Natural killer cell (primary cell): ENCODE results near the gene PCBP2. TPM values are rescaled to one million over a fixed set of nuclear protein-coding genes. Genes with fewer than 3 reads are reported as not detected.

Source experiments
- ATAC-seq, 3 donors: fragments of 150-1000 bp in 2 of 3; fragments of 200-7000 bp in 1 of 3; cut with Tn5 transposase; 1 replicate in 1 of 3; 2 replicates in 2 of 3; pipeline ENCODE4 v1.10.0; 2021; ENCODE audit warnings: mild to moderate bottlenecking in 2 of 3, moderate library complexity in 2 of 3
- DNase-seq, 2 donors: peaks; one replicate each; pipeline versions ENCODE4 v3.0.0 to v3.0.0-alpha.2; 2013 to 2021; ENCODE audit warnings: mixed read lengths in 1 of 2
- H3K27ac ChIP-seq: one replicate; pipeline ENCODE4 v1.5.1; 2013; ENCODE audit warnings: mild to moderate bottlenecking, low read length
- H3K27me3 ChIP-seq: one replicate; pipeline ENCODE4 v1.6.1; 2013; ENCODE audit warnings: low read length; ENCODE audit not compliant: control insufficient read depth, insufficient read depth
- H3K36me3 ChIP-seq: one replicate; pipeline ENCODE4 v1.6.1; 2013; ENCODE audit warnings: low read length; ENCODE audit not compliant: control insufficient read depth, insufficient read depth
- H3K4me1 ChIP-seq: one replicate; pipeline ENCODE4 v1.6.1; 2013; ENCODE audit warnings: low read length; ENCODE audit not compliant: control insufficient read depth, insufficient read depth
- H3K4me3 ChIP-seq: one replicate; pipeline ENCODE4 v1.5.1; 2013; ENCODE audit warnings: low read length
- H3K9me3 ChIP-seq: one replicate; pipeline ENCODE4 v1.6.1; 2013; ENCODE audit warnings: low read length; ENCODE audit not compliant: control insufficient read depth, insufficient read depth
- H3K27ac Mint-ChIP-seq, 2 donors: one replicate each; pipeline ENCODE4 v1.8.0; 2022; ENCODE audit warnings: mild to moderate bottlenecking in 2 of 2, mixed read lengths in 2 of 2, moderate library complexity in 1 of 2
- H3K27me3 Mint-ChIP-seq, 2 donors: one replicate each; pipeline ENCODE4 v1.8.0; 2022; ENCODE audit warnings: low read depth in 2 of 2, mixed read lengths in 2 of 2
- H3K36me3 Mint-ChIP-seq: one replicate; pipeline ENCODE4 v1.8.0; 2022; ENCODE audit warnings: mixed read lengths
- H3K4me1 Mint-ChIP-seq, 2 donors: one replicate each; pipeline ENCODE4 v1.8.0; 2022; ENCODE audit warnings: mixed read lengths in 2 of 2
- H3K4me3 Mint-ChIP-seq: one replicate; pipeline ENCODE4 v1.8.0; 2022; ENCODE audit warnings: mild to moderate bottlenecking, moderate library complexity, mixed read lengths
- H3K9me3 Mint-ChIP-seq, 2 donors: one replicate each; pipeline ENCODE4 v1.8.0; 2022; ENCODE audit warnings: mixed read lengths in 2 of 2
- WGBS: methylation state at CpG from one replicate; pipeline ENCODE4 v1.1.7; 2013; ENCODE audit warnings: missing lambda C conversion rate; ENCODE audit not compliant: insufficient coverage; 5-methylcytosine and 5-hydroxymethylcytosine counted together
- intact Hi-C: fragments of 100-400 bp; cut with micrococcal nuclease; formaldehyde crosslinking; loops from one replicate; pipeline ENCODE4 v1.14.2; 2022
- total RNA-seq, 4 donors: library from RNA; stranded (reverse); fragments of 120-200 nt in 1 of 4; gene quantifications; one replicate each; pipeline versions ENCODE4 v1.2.3 to v1.2.4, GENCODE V29; 2013 to 2022
- TF ChIP-seq, protein P1 (sequence below): fragments of 200-600 bp; IDR thresholded peaks from one replicate; pipeline ENCODE4 v1.8.0; 2022; ENCODE audit warnings: antibody characterized with exemption

Gene PCBP2
- total RNA-seq, 3 donors from 2014 or later (not counting 1 experiment from before 2014, with no cell fraction given): 910 to 1,083 (median 943) TPM

- H3K4me3 Mint-ChIP-seq: no peak overlapping the region
- intact Hi-C loops: no loop called here
- no peaks in the 10 kb centered on the region for H3K4me1 ChIP-seq
- peaks cover 17% of the 10 kb centered on the region for H3K36me3 Mint-ChIP-seq
- 87% methylated on average over 4 of the region's 6 CpGs for WGBS
- no peak overlapping the region for H3K27ac ChIP-seq
- H3K27me3 Mint-ChIP-seq: no peaks in the 10 kb centered on the region
- no peak overlapping the region for H3K27ac Mint-ChIP-seq
- H3K9me3 ChIP-seq: no peaks in the 10 kb centered on the region
- no peaks in the 10 kb centered on the region for H3K27me3 ChIP-seq
- no peak for DNase-seq
- TF ChIP-seq, protein P1, sequence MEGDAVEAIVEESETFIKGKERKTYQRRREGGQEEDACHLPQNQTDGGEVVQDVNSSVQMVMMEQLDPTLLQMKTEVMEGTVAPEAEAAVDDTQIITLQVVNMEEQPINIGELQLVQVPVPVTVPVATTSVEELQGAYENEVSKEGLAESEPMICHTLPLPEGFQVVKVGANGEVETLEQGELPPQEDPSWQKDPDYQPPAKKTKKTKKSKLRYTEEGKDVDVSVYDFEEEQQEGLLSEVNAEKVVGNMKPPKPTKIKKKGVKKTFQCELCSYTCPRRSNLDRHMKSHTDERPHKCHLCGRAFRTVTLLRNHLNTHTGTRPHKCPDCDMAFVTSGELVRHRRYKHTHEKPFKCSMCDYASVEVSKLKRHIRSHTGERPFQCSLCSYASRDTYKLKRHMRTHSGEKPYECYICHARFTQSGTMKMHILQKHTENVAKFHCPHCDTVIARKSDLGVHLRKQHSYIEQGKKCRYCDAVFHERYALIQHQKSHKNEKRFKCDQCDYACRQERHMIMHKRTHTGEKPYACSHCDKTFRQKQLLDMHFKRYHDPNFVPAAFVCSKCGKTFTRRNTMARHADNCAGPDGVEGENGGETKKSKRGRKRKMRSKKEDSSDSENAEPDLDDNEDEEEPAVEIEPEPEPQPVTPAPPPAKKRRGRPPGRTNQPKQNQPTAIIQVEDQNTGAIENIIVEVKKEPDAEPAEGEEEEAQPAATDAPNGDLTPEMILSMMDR: no peak
- no peaks in the 10 kb centered on the region for H3K9me3 Mint-ChIP-seq
- ATAC-seq: no peak
- H3K36me3 ChIP-seq: peaks cover 74% of the 10 kb centered on the region
- H3K4me3 ChIP-seq: no peak overlapping the region
- H3K4me1 Mint-ChIP-seq: peaks cover 0 to 5% of the 10 kb centered on the region in 2 donors
These were observed 62.9 kb downstream of the PCBP2 start for GRCh38 chr12:53514628-53515290.

DNA sequence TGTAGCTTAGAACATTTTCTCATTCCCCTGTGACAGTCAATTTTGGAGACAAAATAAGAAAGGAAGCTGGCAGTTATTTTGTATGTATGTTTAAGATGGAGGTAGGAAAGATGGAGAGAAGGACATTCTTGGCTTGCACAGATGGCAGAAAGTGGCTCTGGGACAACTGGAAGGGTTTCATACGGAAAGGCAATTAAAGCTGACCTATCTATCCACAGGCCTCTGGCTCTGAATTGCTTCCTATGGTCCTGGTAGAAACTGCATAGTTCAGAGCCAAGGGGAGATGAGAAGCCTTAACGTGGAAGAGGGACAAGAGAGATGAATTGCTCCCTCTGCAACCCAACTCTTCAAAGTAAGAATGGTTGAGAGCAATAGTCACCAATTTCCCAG is 63.4 kb downstream of the PCBP2 start:
- Histone ChIP-seq H3K9me3 (no peaks in the 10 kb centered on the region), H3K4me1 (no peaks in the 10 kb centered on the region), H3K27me3 (no peaks in the 10 kb centered on the region), H3K27ac (no peak overlapping the region), H3K36me3 (peaks cover 76% of the 10 kb centered on the region), H3K4me3 (no peak overlapping the region)
- intact Hi-C loops: no loop called here
- DNase-seq: no peak
- no peak overlapping the region for H3K4me3 Mint-ChIP-seq
- peaks cover 0 to 5% of the 10 kb centered on the region in 2 donors for H3K4me1 Mint-ChIP-seq
- ATAC-seq: no peak
- H3K9me3 Mint-ChIP-seq: no peaks in the 10 kb centered on the region
- TF ChIP-seq, protein P1: no peak
- WGBS: 94% methylated on average over 2 of the region's 2 CpGs
- H3K27ac Mint-ChIP-seq: no peak overlapping the region
- H3K27me3 Mint-ChIP-seq: no peaks in the 10 kb centered on the region
- peaks cover 20% of the 10 kb centered on the region for H3K36me3 Mint-ChIP-seq

DNA sequence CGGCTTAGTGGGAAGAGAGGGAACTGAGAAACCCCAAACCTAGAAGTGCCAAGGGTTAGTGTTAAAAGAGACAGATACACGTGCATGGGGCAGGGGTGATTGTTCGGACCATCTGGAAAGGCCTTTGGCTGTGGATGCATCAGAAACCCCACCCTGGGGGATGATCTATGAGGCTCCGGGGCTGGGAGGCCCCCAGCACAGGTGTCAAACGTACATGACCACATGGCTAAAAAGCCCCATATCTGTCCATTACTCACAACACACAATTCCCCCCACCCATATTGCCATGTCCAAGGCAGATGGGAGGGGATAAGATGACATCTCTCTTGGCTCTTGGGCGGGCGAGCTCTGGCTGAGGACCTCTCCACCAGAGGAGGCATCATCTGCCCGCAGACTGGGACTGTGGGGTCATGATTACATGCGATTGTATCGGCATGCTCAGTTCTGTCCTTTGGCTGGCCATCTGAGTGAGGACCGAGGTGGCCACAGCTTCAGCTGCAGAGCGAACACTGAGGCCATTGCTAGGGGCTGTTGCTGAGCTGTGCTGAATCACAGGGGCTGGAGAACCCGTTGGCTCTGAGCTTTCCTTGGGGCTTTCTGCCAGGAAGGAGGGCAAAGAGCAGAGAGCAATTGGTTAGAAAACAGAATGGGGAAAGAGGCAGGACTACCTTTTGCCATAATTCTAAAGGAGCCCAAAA is 65.0 kb downstream of the PCBP2 start:
- Histone ChIP-seq H3K4me1 (no peaks in the 10 kb centered on the region), H3K9me3 (no peaks in the 10 kb centered on the region), H3K36me3 (peaks cover 74% of the 10 kb centered on the region), H3K4me3 (no peak overlapping the region), H3K27me3 (no peaks in the 10 kb centered on the region), H3K27ac (no peak overlapping the region)
- intact Hi-C loops: no loop called here
- H3K9me3 Mint-ChIP-seq: no peaks in the 10 kb centered on the region
- H3K36me3 Mint-ChIP-seq: peaks cover 27% of the 10 kb centered on the region
- H3K4me1 Mint-ChIP-seq: peaks cover 0 to 5% of the 10 kb centered on the region in 2 donors
- no peak overlapping the region for H3K27ac Mint-ChIP-seq
- TF ChIP-seq, protein P1: no peak
- H3K27me3 Mint-ChIP-seq: no peaks in the 10 kb centered on the region
- no peak for DNase-seq
- H3K4me3 Mint-ChIP-seq: no peak overlapping the region
- ATAC-seq: no peak
- 88% methylated on average over 13 of the region's 13 CpGs for WGBS
